MM.1S (cell line): ENCODE data around the gene EN2.

Experiments
- DNase-seq: peaks from one replicate; pipeline ENCODE4 v3.0.0-alpha.2; 2015
- H2AFZ ChIP-seq: fragments of 300-600 bp; sonication (generic); 2 replicates; pipeline ENCODE4 v1.6.0; 2016; ENCODE audit warnings: antibody characterized with exemption, low read length
- H3F3A ChIP-seq: fragments of 300-600 bp; sonication (generic); 2 replicates; pipeline ENCODE4 v1.6.1; 2016; ENCODE audit warnings: mild to moderate bottlenecking, antibody characterized with exemption, low read length, moderate library complexity, mixed read lengths; ENCODE audit not compliant: insufficient read depth
- H3K27ac ChIP-seq: fragments of 300-600 bp; sonication (generic); 2 replicates; pipeline ENCODE4 v1.5.1; 2016; ENCODE audit warnings: mild to moderate bottlenecking, low read length
- H3K27me3 ChIP-seq: fragments of 300-600 bp; sonication (generic); replicated peaks from 2 replicates; pipeline ENCODE4 v1.6.0; 2016; ENCODE audit warnings: low read length; ENCODE audit not compliant: insufficient read depth
- H3K36me3 ChIP-seq: fragments of 300-600 bp; sonication (generic); replicated peaks from 2 replicates; pipeline ENCODE4 v1.6.1; 2016; ENCODE audit warnings: mild to moderate bottlenecking, low read length, mixed read lengths; ENCODE audit not compliant: insufficient read depth
- H3K4me1 ChIP-seq: fragments of 300-600 bp; sonication (generic); 2 replicates; pipeline ENCODE4 v1.6.1; 2016; ENCODE audit warnings: low read length, mixed read lengths
- H3K4me2 ChIP-seq: fragments of 300-600 bp; sonication (generic); 2 replicates; pipeline ENCODE4 v1.6.0; 2016; ENCODE audit warnings: low read depth, low read length
- H3K4me3 ChIP-seq: fragments of 300-600 bp; sonication (generic); 2 replicates; pipeline ENCODE4 v1.5.1; 2016; ENCODE audit warnings: low read length, mixed read lengths
- H3K79me2 ChIP-seq: fragments of 300-600 bp; sonication (generic); 2 replicates; pipeline ENCODE4 v1.6.1; 2016; ENCODE audit warnings: mixed run types, low read length, mixed read lengths
- H3K9ac ChIP-seq: fragments of 300-600 bp; sonication (generic); 2 replicates; pipeline ENCODE4 v1.6.1; 2016; ENCODE audit warnings: low read length, mixed read lengths
- H3K9me2 ChIP-seq: fragments of 300-600 bp; sonication (generic); replicated peaks from 2 replicates; pipeline ENCODE4 v1.6.1; 2016; ENCODE audit warnings: mild to moderate bottlenecking, low read length, mixed read lengths; ENCODE audit not compliant: insufficient read depth
- H3K9me3 ChIP-seq: fragments of 300-600 bp; sonication (generic); replicated peaks from 2 replicates; pipeline ENCODE4 v1.6.1; 2016; ENCODE audit warnings: mild to moderate bottlenecking, low read length, mixed read lengths; ENCODE audit not compliant: insufficient read depth
- H4K20me1 ChIP-seq: fragments of 300-600 bp; sonication (generic); 2 replicates; pipeline ENCODE4 v1.6.1; 2016; ENCODE audit warnings: mild to moderate bottlenecking, low read length, moderate library complexity, mixed read lengths; ENCODE audit not compliant: insufficient read depth
- EZH2 ChIP-seq: fragments of 300-600 bp; sonication (generic); optimal IDR thresholded peaks from 2 replicates; pipeline ENCODE3; 2017; ENCODE audit warnings: low read depth, mild to moderate bottlenecking, antibody characterized with exemption, low read length, mixed read lengths
- EZH2phosphoT487 ChIP-seq: fragments of 300-600 bp; sonication (generic); IDR thresholded peaks from 2 replicates; pipeline ENCODE4 v1.6.1; 2018; ENCODE audit warnings: antibody characterized with exemption, low read length
- TF ChIP-seq, protein P1 (sequence below): fragments of 300-600 bp; sonication (generic); IDR thresholded peaks from 2 replicates; pipeline ENCODE4 v1.5.1; 2016; ENCODE audit warnings: antibody characterized with exemption, low read length, mixed read lengths

EN2 gene

GRCh38 chr7:155414547-155415492 lies 43.1 kb upstream of the EN2 start:
- no peaks in the 10 kb centered on the region for H3K9me2 ChIP-seq
- H3K79me2 ChIP-seq, result no peaks in the 10 kb centered on the region
- TF ChIP-seq, protein P1, sequence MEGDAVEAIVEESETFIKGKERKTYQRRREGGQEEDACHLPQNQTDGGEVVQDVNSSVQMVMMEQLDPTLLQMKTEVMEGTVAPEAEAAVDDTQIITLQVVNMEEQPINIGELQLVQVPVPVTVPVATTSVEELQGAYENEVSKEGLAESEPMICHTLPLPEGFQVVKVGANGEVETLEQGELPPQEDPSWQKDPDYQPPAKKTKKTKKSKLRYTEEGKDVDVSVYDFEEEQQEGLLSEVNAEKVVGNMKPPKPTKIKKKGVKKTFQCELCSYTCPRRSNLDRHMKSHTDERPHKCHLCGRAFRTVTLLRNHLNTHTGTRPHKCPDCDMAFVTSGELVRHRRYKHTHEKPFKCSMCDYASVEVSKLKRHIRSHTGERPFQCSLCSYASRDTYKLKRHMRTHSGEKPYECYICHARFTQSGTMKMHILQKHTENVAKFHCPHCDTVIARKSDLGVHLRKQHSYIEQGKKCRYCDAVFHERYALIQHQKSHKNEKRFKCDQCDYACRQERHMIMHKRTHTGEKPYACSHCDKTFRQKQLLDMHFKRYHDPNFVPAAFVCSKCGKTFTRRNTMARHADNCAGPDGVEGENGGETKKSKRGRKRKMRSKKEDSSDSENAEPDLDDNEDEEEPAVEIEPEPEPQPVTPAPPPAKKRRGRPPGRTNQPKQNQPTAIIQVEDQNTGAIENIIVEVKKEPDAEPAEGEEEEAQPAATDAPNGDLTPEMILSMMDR, result no peak
- TF ChIP-seq EZH2 (no peak), EZH2phosphoT487 (no peak)
- H4K20me1 ChIP-seq, result no peaks in the 10 kb centered on the region
- H3K9ac ChIP-seq, result no peak overlapping the region
- H3K9me3 ChIP-seq, result no peaks in the 10 kb centered on the region
- H3K4me2 ChIP-seq, result no peak overlapping the region
- no peak for DNase-seq
- no peaks in the 10 kb centered on the region for H3K36me3 ChIP-seq
- H3K27me3 ChIP-seq, result peaks cover 47% of the 10 kb centered on the region
- no peak overlapping the region for H3K27ac ChIP-seq
- H3F3A ChIP-seq, result no peaks in the 10 kb centered on the region
- H3K4me3 ChIP-seq, result no peak overlapping the region
- H2AFZ ChIP-seq, result no peak overlapping the region
- no peaks in the 10 kb centered on the region for H3K4me1 ChIP-seq

- no peak for DNase-seq
- H2AFZ ChIP-seq, result no peak overlapping the region
- H3K36me3 ChIP-seq, result no peaks in the 10 kb centered on the region
- H3K27me3 ChIP-seq, result peaks cover 57% of the 10 kb centered on the region
- H3K9ac ChIP-seq, result no peak overlapping the region
- H3K4me3 ChIP-seq, result no peak overlapping the region
- H3K27ac ChIP-seq, result no peak overlapping the region
- H3K4me2 ChIP-seq, result no peak overlapping the region
- TF ChIP-seq EZH2phosphoT487 (no peak), EZH2 (no peak)
- TF ChIP-seq, protein P1, result no peak
- no peaks in the 10 kb centered on the region for H3K9me3 ChIP-seq
- no peaks in the 10 kb centered on the region for H3F3A ChIP-seq
- no peaks in the 10 kb centered on the region for H3K79me2 ChIP-seq
- H3K9me2 ChIP-seq, result no peaks in the 10 kb centered on the region
- H4K20me1 ChIP-seq, result no peaks in the 10 kb centered on the region
- no peaks in the 10 kb centered on the region for H3K4me1 ChIP-seq
These were observed 41.1 kb upstream of the EN2 start for GRCh38 chr7:155416646-155417380.

GRCh38 chr7:155418304-155418703 lies 39.6 kb upstream of the EN2 start:
- Histone ChIP-seq H3K4me1 (no peaks in the 10 kb centered on the region), H2AFZ (no peak overlapping the region), H3K27me3 (peaks cover 66% of the 10 kb centered on the region), H3F3A (no peaks in the 10 kb centered on the region), H3K79me2 (no peaks in the 10 kb centered on the region), H3K36me3 (no peaks in the 10 kb centered on the region), H3K4me2 (no peak overlapping the region), H3K27ac (no peak overlapping the region), H4K20me1 (no peaks in the 10 kb centered on the region), H3K9me2 (no peaks in the 10 kb centered on the region), H3K9ac (no peak overlapping the region), H3K9me3 (no peaks in the 10 kb centered on the region), H3K4me3 (no peak overlapping the region)
- DNase-seq, result no peak
- TF ChIP-seq EZH2phosphoT487 (no peak), EZH2 (no peak)
- TF ChIP-seq, protein P1, result no peak
